H1 (cell line): ENCODE results near the gene FAM149B1.

ENCODE experiments used
- BRCA1 ChIP-seq: IDR thresholded peaks from 2 replicates; pipeline ENCODE4 v1.6.1; 2012; ENCODE audit warnings: low read depth, low read length, improper control_type of control experiment
- EZH2 ChIP-seq: fragments of 200-600 bp; sonication (generic); IDR thresholded peaks from 2 replicates; pipeline ENCODE4 v1.7.1; 2012; ENCODE audit warnings: low read depth, mild to moderate bottlenecking, moderate library complexity, low read length, inconsistent platforms; ENCODE audit not compliant: severe bottlenecking
- JUND ChIP-seq: IDR thresholded peaks from 2 replicates; pipeline ENCODE4 v1.6.1; 2011; ENCODE audit warnings: mild to moderate bottlenecking, improper control_type of control experiment, low read length
- POLR2A ChIP-seq, 2 experiments: IDR thresholded peaks; 1 replicate in 1 of 2; 2 replicates in 1 of 2; pipeline ENCODE4 v1.6.1; 2011; ENCODE audit warnings: low read depth in 2 of 2, low read length in 2 of 2, mild to moderate bottlenecking in 2 of 2; ENCODE audit errors: control extremely low read depth in 1 of 2
- POLR2AphosphoS5 ChIP-seq: IDR thresholded peaks from 2 replicates; pipeline ENCODE4 v1.6.1; 2011; ENCODE audit warnings: low read depth, low read length
- RAD21 ChIP-seq, 2 experiments: IDR thresholded peaks in 1 of 2; conservative IDR thresholded peaks in 1 of 2; 2 replicates each; pipeline ENCODE4 v1.6.1; 2011; ENCODE audit warnings: low read depth in 2 of 2, low read length in 2 of 2, improper control_type of control experiment in 1 of 2, inconsistent platforms in 1 of 2, mild to moderate bottlenecking in 1 of 2, moderate library complexity in 1 of 2
- RBBP5 ChIP-seq: IDR thresholded peaks from 2 replicates; pipeline ENCODE4 v1.7.1; 2012; ENCODE audit warnings: low read depth, mild to moderate bottlenecking, inconsistent platforms, low read length, moderate library complexity, borderline replicate concordance
- RFX5 ChIP-seq: IDR thresholded peaks from 2 replicates; pipeline ENCODE4 v1.6.1; 2011; ENCODE audit warnings: low read depth, low read length, improper control_type of control experiment, borderline replicate concordance
- TF ChIP-seq, protein P1 (sequence below), 3 experiments: IDR thresholded peaks; 1 replicate in 2 of 3; 2 replicates in 1 of 3; pipeline versions ENCODE4 v1.5.1 to v1.6.1; 2011; ENCODE audit warnings: low read length in 3 of 3, mild to moderate bottlenecking in 3 of 3, inconsistent platforms in 2 of 3, low read depth in 1 of 3, moderate library complexity in 1 of 3; ENCODE audit not compliant: insufficient read depth in 1 of 3; ENCODE audit errors: control extremely low read depth in 1 of 3

DNA sequence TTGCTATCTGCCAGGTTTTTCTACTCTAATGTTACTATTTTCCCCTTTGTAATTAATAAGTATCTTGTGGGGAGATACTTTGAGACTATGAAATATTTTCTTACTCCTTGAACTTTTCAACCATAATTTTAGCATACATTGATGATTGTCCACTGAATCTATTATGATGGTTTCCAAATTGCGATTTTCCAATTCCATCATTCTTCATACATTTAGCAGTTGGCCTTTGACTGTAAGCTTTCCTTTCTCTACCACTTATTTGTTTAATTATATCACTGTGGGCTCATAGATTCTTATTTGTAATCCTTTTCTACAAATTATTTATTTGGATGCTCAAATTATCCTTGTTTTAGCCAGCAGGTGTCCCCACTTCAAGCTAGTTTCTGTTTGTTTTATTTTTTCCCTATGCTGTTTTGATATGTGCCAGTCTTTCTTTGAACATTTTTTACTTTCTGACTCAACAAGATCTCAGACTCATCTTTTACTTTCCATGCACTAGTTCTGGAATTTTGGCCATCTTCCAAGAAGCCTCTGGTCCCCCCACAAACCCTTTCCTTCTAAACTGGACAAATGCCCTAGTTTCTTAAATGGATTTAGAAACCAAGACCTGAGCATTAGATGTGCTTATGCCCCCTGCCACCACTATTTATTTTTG, 95.9 kb downstream of the FAM149B1 start:
- TF ChIP-seq, protein P1, sequence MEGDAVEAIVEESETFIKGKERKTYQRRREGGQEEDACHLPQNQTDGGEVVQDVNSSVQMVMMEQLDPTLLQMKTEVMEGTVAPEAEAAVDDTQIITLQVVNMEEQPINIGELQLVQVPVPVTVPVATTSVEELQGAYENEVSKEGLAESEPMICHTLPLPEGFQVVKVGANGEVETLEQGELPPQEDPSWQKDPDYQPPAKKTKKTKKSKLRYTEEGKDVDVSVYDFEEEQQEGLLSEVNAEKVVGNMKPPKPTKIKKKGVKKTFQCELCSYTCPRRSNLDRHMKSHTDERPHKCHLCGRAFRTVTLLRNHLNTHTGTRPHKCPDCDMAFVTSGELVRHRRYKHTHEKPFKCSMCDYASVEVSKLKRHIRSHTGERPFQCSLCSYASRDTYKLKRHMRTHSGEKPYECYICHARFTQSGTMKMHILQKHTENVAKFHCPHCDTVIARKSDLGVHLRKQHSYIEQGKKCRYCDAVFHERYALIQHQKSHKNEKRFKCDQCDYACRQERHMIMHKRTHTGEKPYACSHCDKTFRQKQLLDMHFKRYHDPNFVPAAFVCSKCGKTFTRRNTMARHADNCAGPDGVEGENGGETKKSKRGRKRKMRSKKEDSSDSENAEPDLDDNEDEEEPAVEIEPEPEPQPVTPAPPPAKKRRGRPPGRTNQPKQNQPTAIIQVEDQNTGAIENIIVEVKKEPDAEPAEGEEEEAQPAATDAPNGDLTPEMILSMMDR (IDR thresholded peaks at IDR 0.05; ENCODE audit: control extremely low read depth in 1 of 3, insufficient read depth in 1 of 3, low read depth in 1 of 3, low read length in 3 of 3): peak in 1 of 3 experiments; percentile 21; a peak in 2 of 4 replicates
- TF ChIP-seq POLR2AphosphoS5: no peak
- no peak for TF ChIP-seq JUND
- TF ChIP-seq RFX5: no peak
- TF ChIP-seq RAD21 (IDR thresholded peaks at IDR 0.05 in 1 of 2, conservative IDR thresholded peaks at IDR 0.05 in 1 of 2; ENCODE audit: low read depth in 2 of 2, low read length in 2 of 2): peak; percentile 35 to 40; a peak in 3 of 4 replicates
- TF ChIP-seq POLR2A (IDR thresholded peaks at IDR 0.05; ENCODE audit: control extremely low read depth in 1 of 2, low read depth in 2 of 2, low read length in 2 of 2): no peak
- no peak for TF ChIP-seq BRCA1
- TF ChIP-seq RBBP5: no peak
- no peak for TF ChIP-seq EZH2
